Measurements from ENCODE around the gene LIPC. TPM values are rescaled to one million over a fixed set of nuclear protein-coding genes. Genes with fewer than 3 reads are reported as not detected.
A peak's percentile ranks its signal among the peaks of the same experiment; 100 is the strongest.

The LIPC gene
- total and polyA plus RNA-seq, 7 experiments from 2014 or later, result 0.46 to 5.1 (median 0.77) TPM

DNA sequence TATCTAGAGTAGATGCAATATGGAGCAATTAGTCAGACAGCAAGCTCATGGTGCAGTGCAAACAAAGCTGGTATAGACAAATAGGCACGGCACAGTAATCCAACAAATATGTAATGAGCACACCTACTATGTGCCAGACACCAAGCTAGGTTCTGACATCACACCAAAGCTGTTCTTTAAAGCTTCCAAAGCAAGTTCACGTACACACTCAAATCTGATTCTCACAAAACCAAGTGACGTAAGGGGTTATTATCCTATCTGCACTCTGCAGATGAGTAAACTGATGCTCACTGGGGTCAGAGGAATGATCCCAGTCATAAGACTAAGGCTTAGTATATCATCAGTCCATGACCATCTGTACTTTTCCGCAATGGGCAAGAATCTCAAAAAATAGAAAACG, 27.8 kb upstream of the LIPC start:
- Histone ChIP-seq H3K4me3 (ENCODE audit: low read length) (no peak overlapping the region), H3K9me3 (ENCODE audit: control insufficient read depth in 2 of 3, low read length in 3 of 3) (no peaks in the 10 kb centered on the region), H3K27ac (ENCODE audit: low read depth, low read length) (no peak overlapping the region), H3K4me1 (ENCODE audit: control insufficient read depth in 2 of 2, insufficient read depth in 2 of 2, low read length in 2 of 2) (no peaks in the 10 kb centered on the region), H3K36me3 (ENCODE audit: control insufficient read depth in 2 of 3, insufficient read depth in 3 of 3, low read length in 3 of 3) (no peaks in the 10 kb centered on the region), H3K27me3 (ENCODE audit: control insufficient read depth in 2 of 2, insufficient read depth in 2 of 2, low read length in 2 of 2) (no peaks in the 10 kb centered on the region)
- Mint-ChIP-seq H3K27ac (no peak overlapping the region), H3K27me3 (peaks cover 0 to 2% (median 0%) of the 10 kb centered on the region in 5 donors), H3K4me3 (no peak overlapping the region), H3K4me1 (peaks cover 0 to 13% (median 2%) of the 10 kb centered on the region in 7 donors), H3K9me3 (peaks cover 0 to 4% (median 0%) of the 10 kb centered on the region in 11 donors), H3K36me3 (peaks cover 0 to 4% (median 0%) of the 10 kb centered on the region in 5 donors)
- CTCF ChIA-PET, result no interaction called here
- POLR2A ChIA-PET, result no interaction called here
- intact Hi-C loops (cut with micrococcal nuclease), result no loop called here
- ATAC-seq (no peak), DNase-seq (no peak)

DNA sequence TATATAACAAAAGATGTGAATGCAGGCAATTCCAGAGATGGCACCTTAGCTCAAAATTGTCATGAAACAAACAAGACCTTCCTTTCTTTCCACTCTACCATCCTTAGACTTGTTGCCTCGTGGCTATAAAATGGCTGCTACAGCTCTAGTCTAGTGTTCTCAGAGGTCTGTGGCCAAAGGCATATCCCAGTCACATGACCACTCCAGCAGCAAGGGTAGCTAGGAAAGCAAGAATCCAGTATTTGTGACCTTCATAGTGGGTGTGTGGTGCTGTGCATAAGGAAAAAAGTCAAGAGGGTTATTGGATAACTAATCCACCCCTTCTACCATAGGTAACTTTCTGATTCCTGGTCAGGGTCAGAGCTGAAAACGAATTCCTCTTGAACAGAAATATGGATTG, 27.1 kb upstream of the LIPC start:
- CTCF ChIA-PET, result no interaction called here

DNA sequence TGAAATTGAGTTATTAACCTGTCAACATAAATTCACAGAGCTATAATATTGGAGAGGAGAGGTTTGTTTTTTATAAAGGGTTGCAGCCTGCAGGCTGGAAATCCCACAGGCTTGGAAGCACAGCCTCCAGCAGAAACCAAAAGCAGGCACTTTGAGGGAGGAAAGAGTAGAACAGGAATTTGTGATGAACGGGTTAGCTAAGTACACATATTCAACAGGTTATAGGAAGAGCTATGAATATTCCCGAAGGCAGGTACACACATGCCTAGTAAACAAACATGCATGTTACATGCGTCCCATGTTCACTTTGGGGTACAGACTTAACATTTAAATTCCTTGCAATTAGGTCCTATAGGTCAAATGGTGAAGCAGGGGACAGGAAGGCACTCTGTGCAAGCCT, 25.9 kb upstream of the LIPC start:
- Mint-ChIP-seq H3K9me3 (peaks cover 0 to 4% (median 0%) of the 10 kb centered on the region in 11 donors), H3K4me1 (peaks cover 0 to 27% (median 20%) of the 10 kb centered on the region in 7 donors), H3K36me3 (peaks cover 0 to 8% (median 0%) of the 10 kb centered on the region in 5 donors), H3K27ac (no peak overlapping the region), H3K4me3 (peak overlapping the region in 1 of 10 donors; percentile 34), H3K27me3 (peaks cover 0 to 2% (median 0%) of the 10 kb centered on the region in 5 donors)
- no peaks in the 10 kb centered on the region for H3K4me1 ChIP-seq (ENCODE audit: control insufficient read depth in 2 of 2, insufficient read depth in 2 of 2, low read length in 2 of 2)
- no peaks in the 10 kb centered on the region for H3K9me3 ChIP-seq (ENCODE audit: control insufficient read depth in 2 of 3, low read length in 3 of 3)
- no peak overlapping the region for H3K27ac ChIP-seq (ENCODE audit: low read depth, low read length)
- CTCF ChIA-PET, result no interaction called here
- ATAC-seq (no peak), DNase-seq (no peak)
- POLR2A ChIA-PET, result no interaction called here
- H3K27me3 ChIP-seq (ENCODE audit: control insufficient read depth in 2 of 2, insufficient read depth in 2 of 2, low read length in 2 of 2), result no peaks in the 10 kb centered on the region
- H3K36me3 ChIP-seq (ENCODE audit: control insufficient read depth in 2 of 3, insufficient read depth in 3 of 3, low read length in 3 of 3), result no peaks in the 10 kb centered on the region
- H3K4me3 ChIP-seq (ENCODE audit: low read length), result no peak overlapping the region
- intact Hi-C loops (cut with micrococcal nuclease), result no loop called here

More for the DNA sequence above, 27.1 kb upstream of the LIPC start:
- intact Hi-C loops (cut with micrococcal nuclease), result no loop called here
- no peaks in the 10 kb centered on the region for H3K9me3 ChIP-seq (ENCODE audit: control insufficient read depth in 2 of 3, low read length in 3 of 3)
- no peak overlapping the region for H3K27ac Mint-ChIP-seq
- no peak for ATAC-seq
- H3K27me3 ChIP-seq (ENCODE audit: control insufficient read depth in 2 of 2, insufficient read depth in 2 of 2, low read length in 2 of 2), result no peaks in the 10 kb centered on the region
- H3K4me1 Mint-ChIP-seq, result peaks cover 0 to 19% (median 9%) of the 10 kb centered on the region in 7 donors
- POLR2A ChIA-PET, result interaction anchor here (0.6 kb wide), 1 partner anchor 262 kb away, joined by 4 read pairs; no protein-coding TSS in a partner anchor
- H3K27me3 Mint-ChIP-seq, result peaks cover 0 to 2% (median 0%) of the 10 kb centered on the region in 5 donors
- H3K36me3 ChIP-seq (ENCODE audit: control insufficient read depth in 2 of 3, insufficient read depth in 3 of 3, low read length in 3 of 3), result no peaks in the 10 kb centered on the region
- peaks cover 0 to 4% (median 0%) of the 10 kb centered on the region in 11 donors for H3K9me3 Mint-ChIP-seq
- no peak overlapping the region for H3K27ac ChIP-seq (ENCODE audit: low read depth, low read length)
- no peaks in the 10 kb centered on the region for H3K4me1 ChIP-seq (ENCODE audit: control insufficient read depth in 2 of 2, insufficient read depth in 2 of 2, low read length in 2 of 2)
- H3K4me3 ChIP-seq (ENCODE audit: low read length), result no peak overlapping the region
- peaks cover 0 to 4% (median 0%) of the 10 kb centered on the region in 5 donors for H3K36me3 Mint-ChIP-seq
- H3K4me3 Mint-ChIP-seq, result no peak overlapping the region
- no peak for DNase-seq

- peaks cover 0 to 10% (median 0%) of the 10 kb centered on the region in 5 donors for H3K36me3 Mint-ChIP-seq
- H3K27ac Mint-ChIP-seq, result no peak overlapping the region
- H3K4me3 ChIP-seq (ENCODE audit: low read length), result no peak overlapping the region
- ChIA-PET POLR2A (interaction anchor here (0.7 kb wide), 1 partner anchor 1110 kb away, joined by 3 read pairs; no protein-coding TSS in a partner anchor), CTCF (interaction anchor here (0.7 kb wide), 1 partner anchor 657 kb away, joined by 3 read pairs; no protein-coding TSS in a partner anchor)
- intact Hi-C loops (cut with micrococcal nuclease), result no loop called here
- DNase-seq (no peak), ATAC-seq (no peak)
- H3K27me3 ChIP-seq (ENCODE audit: control insufficient read depth in 2 of 2, insufficient read depth in 2 of 2, low read length in 2 of 2), result no peaks in the 10 kb centered on the region
- no peaks in the 10 kb centered on the region for H3K4me1 ChIP-seq (ENCODE audit: control insufficient read depth in 2 of 2, insufficient read depth in 2 of 2, low read length in 2 of 2)
- peaks cover 5 to 35% (median 26%) of the 10 kb centered on the region in 7 donors for H3K4me1 Mint-ChIP-seq
- peaks cover 0 to 4% (median 0%) of the 10 kb centered on the region in 11 donors for H3K9me3 Mint-ChIP-seq
- H3K36me3 ChIP-seq (ENCODE audit: control insufficient read depth in 2 of 3, insufficient read depth in 3 of 3, low read length in 3 of 3), result no peaks in the 10 kb centered on the region
- H3K27me3 Mint-ChIP-seq, result peaks cover 0 to 2% (median 0%) of the 10 kb centered on the region in 5 donors
- H3K9me3 ChIP-seq (ENCODE audit: control insufficient read depth in 2 of 3, low read length in 3 of 3), result no peaks in the 10 kb centered on the region
- H3K27ac ChIP-seq (ENCODE audit: low read depth, low read length), result no peak overlapping the region
- H3K4me3 Mint-ChIP-seq, result no peak overlapping the region
These were observed 25.0 kb upstream of the LIPC start for GRCh38 chr15:58406811-58407210.

- H3K27me3 Mint-ChIP-seq, result peaks cover 0 to 2% (median 0%) of the 10 kb centered on the region in 5 donors
- Histone ChIP-seq H3K4me3 (ENCODE audit: low read length) (no peak overlapping the region), H3K4me1 (ENCODE audit: control insufficient read depth in 2 of 2, insufficient read depth in 2 of 2, low read length in 2 of 2) (no peaks in the 10 kb centered on the region), H3K27ac (ENCODE audit: low read depth, low read length) (no peak overlapping the region), H3K27me3 (ENCODE audit: control insufficient read depth in 2 of 2, insufficient read depth in 2 of 2, low read length in 2 of 2) (no peaks in the 10 kb centered on the region), H3K9me3 (ENCODE audit: control insufficient read depth in 2 of 3, low read length in 3 of 3) (no peaks in the 10 kb centered on the region), H3K36me3 (ENCODE audit: control insufficient read depth in 2 of 3, insufficient read depth in 3 of 3, low read length in 3 of 3) (no peaks in the 10 kb centered on the region)
- intact Hi-C loops (cut with micrococcal nuclease), result no loop called here
- peaks cover 0 to 10% (median 0%) of the 10 kb centered on the region in 5 donors for H3K36me3 Mint-ChIP-seq
- peaks cover 0 to 4% (median 0%) of the 10 kb centered on the region in 11 donors for H3K9me3 Mint-ChIP-seq
- H3K4me1 Mint-ChIP-seq, result peaks cover 6 to 38% (median 30%) of the 10 kb centered on the region in 7 donors
- DNase-seq (no peak), ATAC-seq (no peak)
- no peak overlapping the region for H3K4me3 Mint-ChIP-seq
- POLR2A ChIA-PET, result no interaction called here
- no peak overlapping the region for H3K27ac Mint-ChIP-seq
- CTCF ChIA-PET, result interaction anchor here (0.7 kb wide), 1 partner anchor 657 kb away, joined by 3 read pairs; no protein-coding TSS in a partner anchor
These were observed 24.5 kb upstream of the LIPC start for GRCh38 chr15:58407236-58407775.

- H3K9me3 ChIP-seq (ENCODE audit: control insufficient read depth in 2 of 3, low read length in 3 of 3), result no peaks in the 10 kb centered on the region
- H3K36me3 Mint-ChIP-seq, result peaks cover 0 to 10% (median 0%) of the 10 kb centered on the region in 5 donors
- H3K27ac ChIP-seq (ENCODE audit: low read depth, low read length), result no peak overlapping the region
- ChIA-PET CTCF (no interaction called here), POLR2A (no interaction called here)
- peaks cover 6 to 36% (median 30%) of the 10 kb centered on the region in 7 donors for H3K4me1 Mint-ChIP-seq
- H3K4me1 ChIP-seq (ENCODE audit: control insufficient read depth in 2 of 2, insufficient read depth in 2 of 2, low read length in 2 of 2), result no peaks in the 10 kb centered on the region
- H3K9me3 Mint-ChIP-seq, result peaks cover 0 to 4% (median 0%) of the 10 kb centered on the region in 11 donors
- ATAC-seq, result no peak
- intact Hi-C loops (cut with micrococcal nuclease), result no loop called here
- H3K27me3 Mint-ChIP-seq, result peaks cover 0 to 2% (median 0%) of the 10 kb centered on the region in 5 donors
- no peaks in the 10 kb centered on the region for H3K27me3 ChIP-seq (ENCODE audit: control insufficient read depth in 2 of 2, insufficient read depth in 2 of 2, low read length in 2 of 2)
- no peak overlapping the region for H3K4me3 ChIP-seq (ENCODE audit: low read length)
- no peak for DNase-seq
- H3K4me3 Mint-ChIP-seq, result peak overlapping the region in 1 of 10 donors; percentile 25
- peak overlapping the region in 2 of 9 donors; percentile 30 to 67 for H3K27ac Mint-ChIP-seq
- H3K36me3 ChIP-seq (ENCODE audit: control insufficient read depth in 2 of 3, insufficient read depth in 3 of 3, low read length in 3 of 3), result no peaks in the 10 kb centered on the region
These were observed 24.0 kb upstream of the LIPC start for GRCh38 chr15:58407778-58408177.

DNA sequence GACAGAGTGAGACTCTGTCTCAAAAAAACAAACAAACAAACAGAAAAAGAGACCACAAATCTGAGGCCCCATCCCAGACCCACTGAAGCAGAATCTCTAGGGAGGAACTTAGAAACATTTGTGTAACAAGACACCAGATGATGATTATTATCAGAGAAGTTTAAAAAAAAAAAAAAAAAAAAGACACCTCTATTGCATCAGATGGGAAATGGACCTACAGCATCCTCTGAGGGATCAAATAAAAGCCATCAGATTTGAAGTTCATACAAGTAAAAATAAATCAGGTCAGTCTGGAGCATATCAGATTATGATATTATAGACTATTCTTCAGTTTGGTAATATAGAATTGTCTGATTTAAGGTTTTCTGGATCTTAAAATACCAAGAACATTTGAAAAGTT, 21.9 kb upstream of the LIPC start:
- ChIA-PET CTCF (no interaction called here), POLR2A (no interaction called here)

More for the DNA sequence above, 21.9 kb upstream of the LIPC start:
- Mint-ChIP-seq H3K9me3 (no peaks in the 10 kb centered on the region), H3K4me1 (peaks cover 6 to 37% (median 30%) of the 10 kb centered on the region in 7 donors), H3K27ac (peak overlapping the region; percentile 56 to 95 (median 91)), H3K36me3 (peaks cover 0 to 18% (median 0%) of the 10 kb centered on the region in 5 donors), H3K27me3 (no peaks in the 10 kb centered on the region), H3K4me3 (peak overlapping the region; percentile 77 to 96 (median 89))
- no peak for ATAC-seq
- no peaks in the 10 kb centered on the region for H3K4me1 ChIP-seq (ENCODE audit: control insufficient read depth in 2 of 2, insufficient read depth in 2 of 2, low read length in 2 of 2)
- intact Hi-C loops (cut with micrococcal nuclease), result loop anchor here (10.0 kb wide), 3 partner anchors 95 to 185 kb away; no protein-coding TSS in a partner anchor
- H3K9me3 ChIP-seq (ENCODE audit: control insufficient read depth in 2 of 3, low read length in 3 of 3), result no peaks in the 10 kb centered on the region
- H3K27me3 ChIP-seq (ENCODE audit: control insufficient read depth in 2 of 2, insufficient read depth in 2 of 2, low read length in 2 of 2), result no peaks in the 10 kb centered on the region
- no peak overlapping the region for H3K27ac ChIP-seq (ENCODE audit: low read depth, low read length)
- H3K36me3 ChIP-seq (ENCODE audit: control insufficient read depth in 2 of 3, insufficient read depth in 3 of 3, low read length in 3 of 3), result no peaks in the 10 kb centered on the region
- DNase-seq, result no peak
- no peak overlapping the region for H3K4me3 ChIP-seq (ENCODE audit: low read length)

Data from naive thymus-derived CD4-positive, alpha-beta T cell (primary cell).